Ascending aorta (tissue), 2 donors: ENCODE measurements around the gene ARHGEF28. TPM values are rescaled to one million over a fixed set of nuclear protein-coding genes. Genes with fewer than 3 reads are reported as not detected.

Experiments
- DNase-seq, 2 donors: peaks; one replicate each; pipeline ENCODE4 v3.0.0-alpha.2; 2019; ENCODE audit warnings: low spot score in 2 of 2
- H3K27ac ChIP-seq, 2 donors: fragments of 200-600 bp; sonication (generic); one replicate each; pipeline ENCODE4 v1.5.1; 2016 to 2017; ENCODE audit warnings: mild to moderate bottlenecking in 1 of 2
- H3K27me3 ChIP-seq: fragments of 200-600 bp; sonication (generic); one replicate; pipeline ENCODE4 v1.5.1; 2017
- H3K36me3 ChIP-seq, 2 donors: fragments of 200-600 bp; sonication (generic); one replicate each; pipeline ENCODE4 v1.5.1; 2016
- H3K4me1 ChIP-seq, 2 donors: fragments of 200-600 bp; sonication (generic); one replicate each; pipeline ENCODE4 v1.5.1; 2016 to 2017; ENCODE audit warnings: mild to moderate bottlenecking in 1 of 2
- H3K4me3 ChIP-seq, 2 donors: fragments of 200-600 bp; sonication (generic); one replicate each; pipeline ENCODE4 v1.5.1; 2016 to 2017; ENCODE audit warnings: mild to moderate bottlenecking in 1 of 2
- H3K9me3 ChIP-seq, 2 donors: fragments of 200-600 bp; sonication (generic); one replicate each; pipeline ENCODE4 v1.5.1; 2016
- intact Hi-C: fragments of 100-400 bp; cut with DNase I; formaldehyde crosslinking; loops from one replicate; pipeline ENCODE4 v1.15.1; 2023
- total RNA-seq: library from RNA; depleted of rRNA; stranded (reverse); fragments of >200 nt; gene quantifications from one replicate; pipeline ENCODE4 v1.1.0, GENCODE V29; 2016
- TF ChIP-seq, protein P1 (sequence below), 3 experiments: fragments of 200-600 bp in 2 of 3; fragments of 450-650 bp in 1 of 3; sonication (generic) in 2 of 3; IDR thresholded peaks; one replicate each; pipeline ENCODE4 v1.5.1; 2016 to 2019; ENCODE audit warnings: antibody characterized with exemption in 3 of 3, mild to moderate bottlenecking in 1 of 3, moderate library complexity in 1 of 3

The ARHGEF28 gene
- total RNA-seq, 1 donor from 2014 or later, result 15.1 TPM

DNA sequence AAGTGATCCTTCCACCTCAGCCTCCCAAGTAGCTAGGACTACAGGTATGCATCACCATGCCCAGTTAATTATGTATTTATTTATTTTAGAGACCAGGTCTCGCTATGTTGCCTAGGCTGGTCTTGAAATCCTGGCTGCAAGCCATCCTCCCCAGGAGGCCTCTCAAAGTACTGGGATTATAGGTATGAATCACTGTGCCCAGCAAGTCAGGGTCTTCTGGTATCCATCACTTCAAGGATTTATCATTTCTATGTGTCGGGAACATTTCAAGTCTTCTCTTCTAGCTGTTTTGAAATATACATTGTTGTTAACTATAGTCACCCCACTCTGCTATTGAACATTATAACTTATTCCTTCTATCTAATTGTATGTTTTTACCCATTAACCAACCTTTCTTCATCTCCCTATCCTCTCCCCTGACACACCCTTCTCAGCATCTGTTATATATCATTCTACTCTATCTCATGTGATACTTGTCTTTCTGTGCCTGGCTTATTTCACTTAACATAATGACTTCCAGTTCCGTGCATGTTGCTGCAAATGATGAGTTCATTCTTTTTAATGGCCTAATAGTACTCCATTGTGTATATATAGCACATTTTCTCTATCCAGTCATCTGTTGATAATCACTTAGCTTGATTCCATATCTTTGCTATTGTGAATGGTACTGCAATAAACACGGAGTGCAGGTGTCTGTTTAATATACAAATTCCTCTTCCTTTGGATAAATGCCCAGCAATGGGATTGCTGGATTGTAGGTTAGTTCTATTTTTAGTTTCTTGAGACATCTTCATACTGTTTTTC, 34.1 kb upstream of the ARHGEF28 start:
- H3K4me3 ChIP-seq, result no peak overlapping the region
- TF ChIP-seq, protein P1, sequence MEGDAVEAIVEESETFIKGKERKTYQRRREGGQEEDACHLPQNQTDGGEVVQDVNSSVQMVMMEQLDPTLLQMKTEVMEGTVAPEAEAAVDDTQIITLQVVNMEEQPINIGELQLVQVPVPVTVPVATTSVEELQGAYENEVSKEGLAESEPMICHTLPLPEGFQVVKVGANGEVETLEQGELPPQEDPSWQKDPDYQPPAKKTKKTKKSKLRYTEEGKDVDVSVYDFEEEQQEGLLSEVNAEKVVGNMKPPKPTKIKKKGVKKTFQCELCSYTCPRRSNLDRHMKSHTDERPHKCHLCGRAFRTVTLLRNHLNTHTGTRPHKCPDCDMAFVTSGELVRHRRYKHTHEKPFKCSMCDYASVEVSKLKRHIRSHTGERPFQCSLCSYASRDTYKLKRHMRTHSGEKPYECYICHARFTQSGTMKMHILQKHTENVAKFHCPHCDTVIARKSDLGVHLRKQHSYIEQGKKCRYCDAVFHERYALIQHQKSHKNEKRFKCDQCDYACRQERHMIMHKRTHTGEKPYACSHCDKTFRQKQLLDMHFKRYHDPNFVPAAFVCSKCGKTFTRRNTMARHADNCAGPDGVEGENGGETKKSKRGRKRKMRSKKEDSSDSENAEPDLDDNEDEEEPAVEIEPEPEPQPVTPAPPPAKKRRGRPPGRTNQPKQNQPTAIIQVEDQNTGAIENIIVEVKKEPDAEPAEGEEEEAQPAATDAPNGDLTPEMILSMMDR (IDR thresholded peaks at IDR 0.05), result no peak
- intact Hi-C loops, result loop anchor here (1.0 to 5.0 kb wide), 3 partner anchors 100 to 1055 kb away; no protein-coding TSS in a partner anchor
- H3K27me3 ChIP-seq, result no peaks in the 10 kb centered on the region
- DNase-seq, result no peak
- no peaks in the 10 kb centered on the region for H3K4me1 ChIP-seq
- H3K27ac ChIP-seq, result no peak overlapping the region
- H3K36me3 ChIP-seq, result no peaks in the 10 kb centered on the region
- no peaks in the 10 kb centered on the region for H3K9me3 ChIP-seq

DNA sequence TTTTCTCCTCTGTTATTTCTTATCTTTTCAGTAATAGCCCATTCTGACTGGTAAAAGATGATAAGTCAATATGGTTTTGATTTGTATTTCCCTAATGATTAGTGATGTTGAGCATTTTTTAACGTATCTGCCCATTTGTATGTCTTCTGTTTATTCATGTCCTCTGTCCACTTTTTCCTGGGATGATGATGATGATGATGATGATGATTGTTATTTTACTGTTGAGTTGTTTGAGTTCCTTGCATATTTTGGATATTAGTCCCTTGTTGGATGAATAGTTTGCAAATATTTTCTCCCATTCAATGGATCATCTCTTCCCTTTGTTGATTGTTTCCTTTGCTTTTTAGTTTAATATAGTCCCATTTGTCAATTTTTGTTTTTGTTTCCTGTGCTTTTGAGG, 33.4 kb upstream of the ARHGEF28 start:
- DNase-seq, result no peak
- Histone ChIP-seq H3K4me1 (no peaks in the 10 kb centered on the region), H3K27me3 (no peaks in the 10 kb centered on the region), H3K4me3 (no peak overlapping the region), H3K27ac (no peak overlapping the region), H3K9me3 (no peaks in the 10 kb centered on the region), H3K36me3 (no peaks in the 10 kb centered on the region)
- TF ChIP-seq, protein P1 (IDR thresholded peaks at IDR 0.05), result no peak
- intact Hi-C loops, result loop anchor here (5.0 kb wide), 2 partner anchors 100 to 1055 kb away; no protein-coding TSS in a partner anchor

DNA sequence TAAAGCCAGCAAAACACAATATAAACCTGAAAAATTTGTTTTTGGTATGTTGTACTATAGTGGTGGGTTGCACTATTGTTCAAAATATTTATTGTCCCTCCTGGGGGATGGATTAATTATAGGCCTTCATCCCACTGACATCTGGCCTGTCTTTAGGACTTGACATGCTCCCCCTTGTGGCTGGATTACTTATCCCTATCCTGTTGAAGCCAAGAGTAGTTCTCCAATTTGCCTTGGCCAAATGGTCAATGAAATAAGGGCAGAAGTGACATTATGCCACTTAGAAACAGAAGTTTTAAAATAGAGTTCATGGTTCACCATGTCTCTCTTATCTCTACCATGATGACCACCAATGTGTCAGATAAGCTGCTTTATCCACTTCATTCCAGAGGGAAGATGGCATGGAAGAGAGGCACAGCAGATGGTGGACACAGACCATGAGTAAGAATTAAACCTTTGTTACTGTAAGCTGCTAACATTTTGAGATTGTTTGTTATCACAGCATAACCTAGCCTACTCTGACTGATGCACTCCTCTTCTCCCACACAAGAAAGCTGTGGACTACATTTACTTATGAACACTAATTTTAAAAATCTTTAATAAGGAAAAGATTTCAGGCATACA, 29.2 kb upstream of the ARHGEF28 start:
- Histone ChIP-seq H3K4me1 (no peaks in the 10 kb centered on the region), H3K27me3 (no peaks in the 10 kb centered on the region), H3K36me3 (no peaks in the 10 kb centered on the region), H3K27ac (no peak overlapping the region), H3K9me3 (peaks cover 0 to 10% of the 10 kb centered on the region in 2 donors), H3K4me3 (no peak overlapping the region)
- intact Hi-C loops, result no loop called here
- no peak for DNase-seq
- TF ChIP-seq, protein P1 (IDR thresholded peaks at IDR 0.05), result peak in 2 of 3 experiments; percentile 30 to 32

DNA sequence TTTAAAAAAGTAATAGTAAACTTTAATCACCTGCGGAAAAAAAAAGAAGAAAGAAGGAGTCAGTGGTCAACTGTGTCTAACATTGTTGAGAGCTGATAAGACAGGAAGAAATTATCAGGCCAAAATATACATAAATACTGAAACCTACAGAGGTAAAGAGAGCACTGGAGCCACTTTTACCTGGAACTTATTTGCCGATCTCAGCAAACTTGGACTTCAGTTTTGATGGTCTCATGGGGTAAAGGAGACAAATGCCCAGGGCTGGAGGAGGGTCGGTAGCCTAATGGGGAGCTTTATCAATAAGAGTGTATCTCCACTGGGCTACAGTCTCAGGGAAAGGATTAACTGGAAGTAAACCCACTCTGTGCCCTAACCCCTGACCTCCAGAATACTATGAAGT, 26.6 kb upstream of the ARHGEF28 start:
- no peaks in the 10 kb centered on the region for H3K36me3 ChIP-seq
- no peak overlapping the region for H3K27ac ChIP-seq
- no peak for DNase-seq
- intact Hi-C loops, result no loop called here
- H3K4me1 ChIP-seq, result no peaks in the 10 kb centered on the region
- H3K9me3 ChIP-seq, result peaks cover 0 to 16% of the 10 kb centered on the region in 2 donors
- H3K4me3 ChIP-seq, result no peak overlapping the region
- H3K27me3 ChIP-seq, result no peaks in the 10 kb centered on the region
- TF ChIP-seq, protein P1 (IDR thresholded peaks at IDR 0.05), result no peak

DNA sequence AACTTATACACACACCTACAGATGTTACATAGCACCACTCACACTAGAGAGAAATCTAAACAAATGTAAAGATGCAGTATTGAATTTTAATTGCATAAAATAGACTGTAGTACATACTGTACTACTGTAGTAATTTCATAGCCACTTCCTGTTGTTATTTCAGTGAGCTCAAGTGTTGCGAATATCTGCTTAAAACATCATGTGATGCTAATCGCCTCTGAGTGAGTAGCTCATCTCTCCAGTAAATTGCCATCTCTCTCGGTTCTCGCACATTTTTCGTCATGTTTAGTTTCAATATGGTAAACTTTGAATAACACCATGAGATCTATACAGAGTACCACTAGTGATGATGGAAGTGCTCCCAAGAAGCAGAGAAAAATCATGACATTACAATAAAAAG, 22.0 kb upstream of the ARHGEF28 start:
- peaks cover 0 to 16% of the 10 kb centered on the region in 2 donors for H3K9me3 ChIP-seq
- H3K27me3 ChIP-seq, result no peaks in the 10 kb centered on the region
- TF ChIP-seq, protein P1 (IDR thresholded peaks at IDR 0.05), result no peak
- DNase-seq, result no peak
- no peak overlapping the region for H3K4me3 ChIP-seq
- intact Hi-C loops, result no loop called here
- no peaks in the 10 kb centered on the region for H3K36me3 ChIP-seq
- H3K27ac ChIP-seq, result no peak overlapping the region
- H3K4me1 ChIP-seq, result no peaks in the 10 kb centered on the region
